HG03521 (cell line): ENCODE results near the gene ZNF597.
"Not testable (repeated sequence)": the region's sequence is repeated elsewhere in the genome, so short reads cannot be mapped to it uniquely, and the experiment has no call there.

ENCODE experiments used
- ATAC-seq: cut with Tn5 transposase; IDR thresholded peaks from one replicate; pipeline ENCODE4 v1.9.1; 2021; ENCODE audit warnings: mild to moderate bottlenecking, moderate library complexity; ENCODE audit not compliant: unreplicated experiment

The ZNF597 gene

DNA sequence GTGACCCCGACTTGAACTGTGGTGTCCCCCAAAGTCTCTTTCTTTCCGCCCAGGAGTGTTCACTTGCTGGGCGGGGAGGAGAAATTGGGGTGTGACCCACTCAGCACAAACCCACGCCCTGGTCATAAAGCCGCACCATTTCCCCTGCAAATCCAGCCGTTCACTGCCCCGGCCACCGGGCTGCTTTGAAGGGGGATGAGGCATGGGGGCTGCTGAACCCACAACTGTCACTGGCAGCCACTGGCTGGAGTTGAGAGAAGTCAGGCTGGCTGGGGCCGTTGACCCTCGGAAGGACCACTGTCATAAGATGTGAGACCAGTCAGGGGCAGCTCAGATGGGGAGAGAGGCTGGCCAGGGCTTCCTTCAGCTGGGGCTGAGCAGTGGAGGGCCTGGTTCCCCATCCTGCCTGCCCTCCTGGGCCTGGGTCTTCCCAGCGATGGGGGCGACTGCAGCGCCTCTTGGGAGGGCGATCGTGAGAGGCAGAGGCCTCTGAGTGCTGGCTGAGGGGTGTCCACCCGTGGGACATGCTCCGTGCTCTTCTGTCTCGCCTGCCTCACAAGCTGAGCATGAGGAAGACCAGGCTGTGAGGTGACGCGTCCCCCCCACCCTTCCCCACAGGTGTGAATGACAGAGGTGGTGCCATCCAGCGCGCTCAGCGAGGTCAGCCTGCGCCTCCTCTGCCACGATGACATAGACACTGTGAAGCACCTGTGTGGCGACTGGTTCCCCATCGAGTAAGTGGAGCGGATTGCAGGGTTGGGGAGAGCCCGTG lies 32.5 kb upstream of the ZNF597 start:
- no peak for ATAC-seq

GRCh38 chr16:3474870-3475269 lies 31.6 kb upstream of the ZNF597 start:
- ATAC-seq, result not testable (repeated sequence)

GRCh38 chr16:3474136-3474779 lies 31.0 kb upstream of the ZNF597 start:
- ATAC-seq, result no peak

DNA sequence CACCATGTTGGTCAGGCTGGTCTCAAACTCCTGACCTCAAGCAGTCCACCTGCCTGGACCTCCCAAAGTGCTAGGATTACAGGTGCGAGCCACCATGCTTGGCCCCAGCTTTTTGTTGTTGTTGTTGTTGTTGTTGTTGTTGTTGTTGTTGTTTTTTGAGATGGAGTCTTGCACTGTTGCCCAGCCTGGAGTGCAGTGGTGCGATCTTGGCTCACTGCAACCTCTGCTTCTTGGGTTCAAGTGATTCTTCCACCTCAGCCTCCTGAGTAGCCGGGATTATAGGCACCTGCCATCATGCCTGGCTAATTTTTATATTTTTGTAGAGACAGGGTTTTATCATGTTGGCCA lies 30.3 kb upstream of the ZNF597 start:
- not testable (repeated sequence) for ATAC-seq

DNA sequence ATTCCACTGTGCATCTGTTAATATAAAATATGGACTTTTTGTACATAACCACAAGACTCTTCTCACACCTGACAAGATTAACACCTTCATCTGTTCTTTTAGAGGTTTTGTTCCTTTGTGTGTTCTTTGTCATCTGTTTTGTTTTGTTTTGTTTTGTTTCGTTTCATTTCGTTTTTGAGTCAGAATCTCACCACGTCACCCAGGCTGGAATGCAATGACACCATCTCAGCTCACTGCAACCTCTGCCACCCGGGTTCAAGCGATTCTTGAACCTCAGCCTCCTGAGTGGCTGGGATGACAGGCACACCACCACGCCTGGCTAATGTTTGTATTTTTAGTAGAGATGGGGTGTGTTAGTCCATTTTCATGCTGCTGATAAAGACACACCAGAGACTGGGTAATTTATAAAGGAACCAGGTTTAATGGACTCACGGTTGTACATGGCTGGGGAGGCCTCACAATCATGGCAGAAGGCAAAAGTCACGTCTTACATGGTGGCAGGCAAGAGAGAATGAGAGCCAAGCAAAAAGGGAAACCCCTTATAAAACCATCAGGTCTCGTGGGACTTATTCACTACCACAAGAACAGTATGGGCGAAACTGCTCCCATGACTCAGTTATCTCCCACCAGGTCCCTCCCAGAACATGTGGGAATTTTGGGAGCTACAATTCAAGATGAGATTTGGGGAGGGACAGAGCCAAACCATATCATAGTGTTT lies 29.7 kb upstream of the ZNF597 start:
- ATAC-seq, result no peak

GRCh38 chr16:3471518-3472176 lies 28.3 kb upstream of the ZNF597 start:
- no peak for ATAC-seq

DNA sequence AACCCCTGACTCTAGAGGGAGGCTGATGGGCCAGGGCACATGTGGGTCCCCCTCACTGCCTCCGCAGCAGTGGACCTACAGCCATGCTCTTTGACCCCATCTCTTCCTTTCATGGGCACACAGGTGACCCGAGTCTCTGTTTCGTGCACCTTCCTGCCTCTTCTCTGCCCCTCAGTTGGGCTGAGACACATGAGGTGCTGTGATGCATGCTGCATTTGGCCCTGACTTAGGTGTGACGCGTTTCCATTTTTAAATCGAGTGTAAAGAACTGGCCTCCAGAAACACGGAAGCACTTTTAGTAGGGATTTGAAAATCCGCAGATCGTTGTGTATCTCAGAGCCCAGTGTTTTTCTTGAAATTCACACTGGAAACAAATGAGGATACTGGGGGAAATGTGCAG lies 27.4 kb upstream of the ZNF597 start:
- ATAC-seq, result no peak

DNA sequence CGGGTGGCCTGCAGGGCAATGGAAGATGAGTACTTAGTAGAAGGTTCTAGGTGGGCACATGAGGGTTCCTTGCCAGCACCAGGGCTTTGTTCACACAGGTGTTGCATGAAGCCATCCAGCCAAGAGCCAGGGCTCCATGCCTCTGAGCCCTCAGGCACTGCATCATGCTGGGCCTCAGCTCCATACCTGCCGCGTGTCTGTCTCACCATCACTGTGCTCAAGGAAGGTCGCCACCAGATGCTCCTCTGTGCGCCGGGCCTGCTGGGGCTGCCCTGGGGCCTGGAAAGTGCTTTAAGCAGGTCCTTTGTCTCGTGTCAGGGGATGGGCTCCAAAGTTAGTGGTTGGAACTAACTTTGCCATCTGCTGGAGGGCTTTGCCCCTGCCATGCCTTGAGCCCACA lies 26.4 kb upstream of the ZNF597 start:
- ATAC-seq, result no peak

GRCh38 chr16:3468501-3468900 lies 25.2 kb upstream of the ZNF597 start:
- ATAC-seq, result no peak

DNA sequence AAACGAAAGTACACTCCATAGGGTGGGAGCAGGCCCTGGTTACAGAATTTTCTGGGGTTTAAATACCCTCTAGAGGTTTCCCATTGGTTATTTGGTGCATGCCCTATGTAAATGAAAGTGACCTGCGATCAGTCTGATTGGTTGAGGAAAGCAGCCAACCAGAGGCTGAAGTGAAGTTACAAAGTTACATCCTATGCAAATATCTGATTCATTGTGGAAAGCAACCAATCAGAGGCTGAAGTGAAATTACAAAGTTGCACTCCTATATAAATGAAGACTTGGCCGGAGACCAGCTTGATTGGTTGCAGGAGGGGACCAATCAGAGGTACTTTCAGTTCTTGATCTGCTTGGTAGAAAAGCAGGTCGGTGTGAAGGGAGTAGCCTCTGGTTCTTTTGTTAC lies 24.6 kb upstream of the ZNF597 start:
- ATAC-seq, result no peak

- no peak for ATAC-seq
These were observed 23.9 kb upstream of the ZNF597 start for GRCh38 chr16:3467182-3467581.

GRCh38 chr16:3465911-3466584 lies 22.7 kb upstream of the ZNF597 start:
- no peak for ATAC-seq

DNA sequence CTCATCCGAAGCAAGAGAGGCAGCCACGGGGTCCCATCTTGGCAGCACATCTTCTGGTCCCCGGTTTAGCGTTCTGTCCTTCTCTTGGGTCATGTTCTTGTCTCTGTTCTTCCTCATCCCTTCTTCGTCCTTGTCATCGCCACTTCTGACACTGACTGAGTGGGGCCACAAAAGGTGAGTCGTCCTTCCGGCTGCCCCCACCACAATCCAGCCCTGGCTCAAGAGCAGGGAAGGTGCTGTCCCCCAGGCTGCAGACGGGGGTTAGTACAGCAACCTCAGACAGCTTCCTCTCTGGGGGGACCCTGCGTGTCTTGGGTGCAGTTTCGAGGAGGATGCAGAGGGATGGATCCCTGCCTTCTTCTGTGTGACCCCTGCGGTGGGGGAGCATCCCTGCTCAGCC lies 22.0 kb upstream of the ZNF597 start:
- ATAC-seq, result no peak

- ATAC-seq, result no peak
These were observed 17.8 kb upstream of the ZNF597 start for GRCh38 chr16:3461151-3461550.

GRCh38 chr16:3460585-3460984 lies 17.3 kb upstream of the ZNF597 start:
- no peak for ATAC-seq

DNA sequence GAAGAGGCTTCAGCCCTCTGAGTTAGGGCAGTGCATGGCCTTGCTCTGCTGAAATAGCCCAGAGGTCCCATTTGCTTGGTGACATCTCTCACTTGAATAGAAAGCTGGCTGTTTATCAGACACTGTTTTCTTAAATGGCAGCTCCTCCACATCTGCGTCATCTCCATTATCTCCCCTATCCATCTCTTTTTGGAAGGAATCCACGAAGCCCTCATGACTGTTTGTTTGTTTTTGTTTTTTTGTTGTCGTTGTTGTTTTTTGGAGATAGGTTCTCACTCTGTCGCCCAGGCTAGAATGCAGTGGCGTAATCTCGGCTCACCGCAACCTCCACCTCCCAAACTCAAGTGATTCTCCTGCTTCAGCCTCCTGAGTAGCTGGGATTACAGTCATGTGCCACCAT lies 16.8 kb upstream of the ZNF597 start:
- ATAC-seq, result no peak

- ATAC-seq, result no peak
These were observed 16.2 kb upstream of the ZNF597 start for GRCh38 chr16:3459401-3460090.

GRCh38 chr16:3458852-3459361 lies 15.6 kb upstream of the ZNF597 start:
- no peak for ATAC-seq

DNA sequence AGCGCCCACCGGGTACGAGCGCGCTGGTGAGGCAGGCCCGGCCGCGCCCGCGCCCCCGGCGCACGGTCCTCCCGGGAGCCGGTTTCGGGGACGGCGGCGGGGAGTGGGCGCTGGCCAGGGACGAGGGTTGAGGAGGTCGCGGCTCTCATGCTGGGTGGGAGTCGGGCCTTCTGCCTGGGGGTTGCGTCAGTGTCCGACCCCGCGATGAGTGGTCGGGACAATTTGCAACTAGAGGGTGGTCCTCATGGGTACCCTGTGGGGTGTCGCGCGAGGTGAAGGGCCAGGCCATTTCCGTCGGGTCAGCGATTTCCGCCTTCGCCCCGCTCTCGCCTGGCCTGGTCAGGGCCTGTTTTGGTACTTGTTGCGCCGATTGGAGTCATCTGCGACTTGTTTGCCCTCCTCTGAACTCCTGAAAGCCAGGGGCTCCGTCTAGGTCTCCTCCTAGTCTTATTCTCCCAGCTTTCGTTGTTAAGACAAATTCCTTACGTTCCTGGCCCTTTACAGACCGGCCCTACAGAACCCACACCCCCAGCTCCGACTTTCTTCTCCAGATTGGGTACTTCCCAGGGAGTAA lies 15.1 kb upstream of the ZNF597 start:
- ATAC-seq, result no peak
